ENCODE measurements around the gene AFAP1.

DNA sequence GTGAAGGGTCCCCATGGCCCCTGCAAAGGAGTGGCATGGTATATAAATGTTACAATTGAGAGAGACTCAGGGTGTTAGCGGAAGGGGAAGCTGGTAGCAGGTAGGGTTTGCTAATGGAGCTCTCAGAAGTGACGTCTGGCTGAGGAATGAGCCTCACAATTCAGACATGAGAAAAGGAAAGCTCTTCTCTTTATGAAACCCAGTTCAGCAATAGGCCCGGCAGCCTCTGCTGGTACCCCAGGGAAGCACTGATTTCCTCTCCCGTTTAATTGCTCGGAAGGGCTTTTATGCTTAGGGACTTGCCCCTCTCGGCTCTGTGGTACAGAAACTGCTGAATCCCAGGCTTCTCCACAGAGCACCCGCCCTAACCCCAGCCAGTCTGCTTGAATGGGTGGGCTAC, 19.4 kb upstream of the AFAP1 start:
- no peak for TF ChIP-seq POLR2AphosphoS5 (IDR thresholded peaks at IDR 0.05)
- TF ChIP-seq CTCF (IDR thresholded peaks at IDR 0.05) = no peak
